Gastroesophageal sphincter (tissue), 3 donors: ENCODE measurements around the gene IPO11.

ENCODE experiments used
- EP300 ChIP-seq: sonication (generic); formaldehyde crosslinking; IDR thresholded peaks from one replicate; pipeline ENCODE4 v1.6.1; 2017; ENCODE audit warnings: antibody characterized with exemption, mild to moderate bottlenecking
- POLR2A ChIP-seq, 2 donors: fragments of 450-650 bp; IDR thresholded peaks; one replicate each; pipeline ENCODE4 v1.6.1; 2017; ENCODE audit warnings: antibody characterized with exemption in 2 of 2, mild to moderate bottlenecking in 2 of 2, moderate library complexity in 1 of 2
- POLR2AphosphoS5 ChIP-seq: sonication (generic); formaldehyde crosslinking; IDR thresholded peaks from one replicate; pipeline ENCODE4 v1.6.1; 2017; ENCODE audit warnings: antibody characterized with exemption
- TF ChIP-seq, protein P1 (sequence below), 4 experiments: fragments of 200-600 bp in 2 of 4; fragments of 450-650 bp in 2 of 4; sonication (generic) in 1 of 4; IDR thresholded peaks; one replicate each; pipeline ENCODE4 v1.5.1; 2017 to 2019; ENCODE audit warnings: antibody characterized with exemption in 4 of 4, mild to moderate bottlenecking in 2 of 4, moderate library complexity in 2 of 4

DNA sequence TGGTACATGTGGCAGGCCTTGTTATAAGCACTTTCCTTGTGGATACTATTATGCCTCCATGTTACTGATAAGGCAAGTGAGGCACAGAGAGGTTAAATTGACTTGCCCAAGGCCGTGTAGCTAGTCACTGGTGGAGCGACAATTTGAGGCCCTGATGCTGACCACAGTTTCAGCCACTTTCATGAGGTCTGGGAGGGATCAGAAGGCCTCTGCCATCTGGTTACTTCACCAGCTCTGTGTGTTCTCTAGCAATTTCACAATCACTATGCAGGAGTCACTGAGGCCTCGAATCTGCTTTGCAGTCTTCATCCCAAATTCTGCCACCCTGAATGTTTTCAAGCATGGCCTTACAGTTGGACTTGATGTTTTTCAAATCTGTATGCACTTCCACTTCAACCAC, 175.2 kb downstream of the IPO11 start:
- TF ChIP-seq POLR2A (IDR thresholded peaks at IDR 0.05) (no peak), POLR2AphosphoS5 (no peak), EP300 (no peak)
- TF ChIP-seq, protein P1, sequence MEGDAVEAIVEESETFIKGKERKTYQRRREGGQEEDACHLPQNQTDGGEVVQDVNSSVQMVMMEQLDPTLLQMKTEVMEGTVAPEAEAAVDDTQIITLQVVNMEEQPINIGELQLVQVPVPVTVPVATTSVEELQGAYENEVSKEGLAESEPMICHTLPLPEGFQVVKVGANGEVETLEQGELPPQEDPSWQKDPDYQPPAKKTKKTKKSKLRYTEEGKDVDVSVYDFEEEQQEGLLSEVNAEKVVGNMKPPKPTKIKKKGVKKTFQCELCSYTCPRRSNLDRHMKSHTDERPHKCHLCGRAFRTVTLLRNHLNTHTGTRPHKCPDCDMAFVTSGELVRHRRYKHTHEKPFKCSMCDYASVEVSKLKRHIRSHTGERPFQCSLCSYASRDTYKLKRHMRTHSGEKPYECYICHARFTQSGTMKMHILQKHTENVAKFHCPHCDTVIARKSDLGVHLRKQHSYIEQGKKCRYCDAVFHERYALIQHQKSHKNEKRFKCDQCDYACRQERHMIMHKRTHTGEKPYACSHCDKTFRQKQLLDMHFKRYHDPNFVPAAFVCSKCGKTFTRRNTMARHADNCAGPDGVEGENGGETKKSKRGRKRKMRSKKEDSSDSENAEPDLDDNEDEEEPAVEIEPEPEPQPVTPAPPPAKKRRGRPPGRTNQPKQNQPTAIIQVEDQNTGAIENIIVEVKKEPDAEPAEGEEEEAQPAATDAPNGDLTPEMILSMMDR (IDR thresholded peaks at IDR 0.05) = no peak
